Naive B cell (primary cell): ENCODE results near the gene SH3RF2. TPM values are rescaled to one million over a fixed set of nuclear protein-coding genes. Genes with fewer than 3 reads are reported as not detected.
"Not testable (repeated sequence)": the region's sequence is repeated elsewhere in the genome, so short reads cannot be mapped to it uniquely, and the experiment has no call there.

ENCODE experiments used
- ATAC-seq, 2 donors: fragments of 150-1000 bp; cut with Tn5 transposase; 2 replicates each; pipeline ENCODE4 v1.10.0; 2021; ENCODE audit warnings: low read depth in 2 of 2, mild to moderate bottlenecking in 2 of 2, moderate library complexity in 2 of 2
- DNase-seq: peaks from one replicate; pipeline ENCODE4 v3.0.0; 2022
- H3K27ac Mint-ChIP-seq, 6 donors: one replicate each; pipeline ENCODE4 v1.8.0; 2020 to 2022; ENCODE audit warnings: mild to moderate bottlenecking in 6 of 6, mixed read lengths in 6 of 6, moderate library complexity in 5 of 6, inconsistent platforms in 2 of 6
- H3K27me3 Mint-ChIP-seq, 3 donors: one replicate each; pipeline ENCODE4 v1.8.0; 2021 to 2022; ENCODE audit warnings: mixed read lengths in 3 of 3, mild to moderate bottlenecking in 1 of 3
- H3K36me3 Mint-ChIP-seq, 2 donors: one replicate each; pipeline ENCODE4 v1.8.0; 2020 to 2022; ENCODE audit warnings: mixed read lengths in 2 of 2, inconsistent platforms in 1 of 2, mild to moderate bottlenecking in 1 of 2
- H3K4me1 Mint-ChIP-seq, 3 donors: one replicate each; pipeline ENCODE4 v1.8.0; 2020 to 2022; ENCODE audit warnings: mixed read lengths in 3 of 3, inconsistent platforms in 1 of 3, mild to moderate bottlenecking in 1 of 3, moderate library complexity in 1 of 3
- H3K4me3 Mint-ChIP-seq, 8 donors: one replicate each; pipeline ENCODE4 v1.8.0; 2020 to 2022; ENCODE audit warnings: mild to moderate bottlenecking in 8 of 8, mixed read lengths in 8 of 8, moderate library complexity in 8 of 8, inconsistent platforms in 2 of 8
- H3K9me3 Mint-ChIP-seq, 7 donors: one replicate each; pipeline ENCODE4 v1.8.0; 2020 to 2022; ENCODE audit warnings: mixed read lengths in 7 of 7, mild to moderate bottlenecking in 5 of 7, inconsistent platforms in 2 of 7, moderate library complexity in 1 of 7
- polyA plus RNA-seq, 6 donors: library from polyadenylated mRNA; unstranded; fragments of 300-500 nt; fragmentation: Illumina TruSeq; gene quantifications; one replicate each; pipeline ENCODE4 v1.2.3, GENCODE V29; 2021; ENCODE audit warnings: low read depth in 6 of 6

The SH3RF2 gene
- polyA plus RNA-seq, 6 donors from 2014 or later = not detected

- H3K27ac Mint-ChIP-seq, DNase-seq, H3K9me3 Mint-ChIP-seq, ATAC-seq, H3K36me3 Mint-ChIP-seq, H3K4me3 Mint-ChIP-seq, H3K4me1 Mint-ChIP-seq: not testable (repeated sequence)
- peaks cover 4 to 11% (median 7%) of the 10 kb centered on the region in 3 donors for H3K27me3 Mint-ChIP-seq
These were observed 27.6 kb downstream of the SH3RF2 start for GRCh38 chr5:145964008-145964407.

- Mint-ChIP-seq H3K4me1 (no peaks in the 10 kb centered on the region), H3K36me3 (no peaks in the 10 kb centered on the region), H3K4me3 (no peak overlapping the region)
These were observed 29.4 kb downstream of the SH3RF2 start for GRCh38 chr5:145965804-145966203.

GRCh38 chr5:145967296-145967695 is 30.9 kb downstream of the SH3RF2 start:
- no peaks in the 10 kb centered on the region for H3K36me3 Mint-ChIP-seq
- no peak overlapping the region for H3K4me3 Mint-ChIP-seq
- DNase-seq = no peak
- peaks cover 10 to 11% (median 11%) of the 10 kb centered on the region in 3 donors for H3K27me3 Mint-ChIP-seq
- H3K4me1 Mint-ChIP-seq = no peaks in the 10 kb centered on the region
- H3K27ac Mint-ChIP-seq = no peak overlapping the region
- H3K9me3 Mint-ChIP-seq = peaks cover 0 to 7% (median 0%) of the 10 kb centered on the region in 7 donors
- ATAC-seq = no peak

More at GRCh38 chr5:145965804-145966203, 29.4 kb downstream of the SH3RF2 start:
- no peak for DNase-seq
- no peak for ATAC-seq
- peaks cover 0 to 7% (median 0%) of the 10 kb centered on the region in 7 donors for H3K9me3 Mint-ChIP-seq
- no peak overlapping the region for H3K27ac Mint-ChIP-seq
- peaks cover 10 to 11% (median 11%) of the 10 kb centered on the region in 3 donors for H3K27me3 Mint-ChIP-seq

GRCh38 chr5:145968970-145969713 is 32.8 kb downstream of the SH3RF2 start:
- H3K9me3 Mint-ChIP-seq = peaks cover 0 to 13% (median 1%) of the 10 kb centered on the region in 7 donors
- no peak for DNase-seq
- no peaks in the 10 kb centered on the region for H3K4me1 Mint-ChIP-seq
- H3K36me3 Mint-ChIP-seq = no peaks in the 10 kb centered on the region
- no peak overlapping the region for H3K27ac Mint-ChIP-seq
- no peak for ATAC-seq
- peaks cover 11 to 13% (median 11%) of the 10 kb centered on the region in 3 donors for H3K27me3 Mint-ChIP-seq
- no peak overlapping the region for H3K4me3 Mint-ChIP-seq

- H3K36me3 Mint-ChIP-seq = no peaks in the 10 kb centered on the region
- H3K9me3 Mint-ChIP-seq = peaks cover 0 to 18% (median 0%) of the 10 kb centered on the region in 7 donors
- no peak overlapping the region for H3K27ac Mint-ChIP-seq
- H3K4me3 Mint-ChIP-seq = no peak overlapping the region
- DNase-seq (no peak), ATAC-seq (no peak)
- H3K4me1 Mint-ChIP-seq = no peaks in the 10 kb centered on the region
- H3K27me3 Mint-ChIP-seq = peaks cover 11 to 14% (median 11%) of the 10 kb centered on the region in 3 donors
These were observed 33.3 kb downstream of the SH3RF2 start for GRCh38 chr5:145969714-145970092.

- no peak for DNase-seq
- ATAC-seq = no peak
- Mint-ChIP-seq H3K27me3 (peaks cover 6 to 14% (median 10%) of the 10 kb centered on the region in 3 donors), H3K9me3 (peaks cover 0 to 13% (median 0%) of the 10 kb centered on the region in 7 donors), H3K36me3 (no peaks in the 10 kb centered on the region), H3K4me1 (no peaks in the 10 kb centered on the region), H3K27ac (no peak overlapping the region), H3K4me3 (no peak overlapping the region)
These were observed 34.7 kb downstream of the SH3RF2 start for GRCh38 chr5:145971108-145971507.

DNA sequence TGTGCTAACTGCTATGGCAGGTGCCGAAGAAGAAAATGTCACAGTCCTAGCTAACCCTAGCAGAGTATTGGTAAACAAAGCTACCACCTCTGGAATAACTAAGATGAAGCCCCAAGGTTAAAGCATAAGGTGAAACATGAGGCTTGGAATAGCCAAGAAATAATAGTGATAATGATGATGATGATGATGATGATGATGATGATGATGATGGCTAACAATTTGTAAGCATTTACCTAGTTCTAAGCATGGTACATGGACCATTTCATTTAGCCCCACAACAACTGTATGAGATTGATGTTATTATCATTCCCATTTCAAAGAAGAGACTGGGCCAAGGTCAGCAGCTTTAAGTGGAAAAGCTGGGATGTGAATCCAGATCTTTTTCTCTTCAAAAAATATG is 35.3 kb downstream of the SH3RF2 start:
- H3K9me3 Mint-ChIP-seq = peaks cover 0 to 13% (median 0%) of the 10 kb centered on the region in 7 donors
- no peaks in the 10 kb centered on the region for H3K4me1 Mint-ChIP-seq
- H3K27me3 Mint-ChIP-seq = peaks cover 5 to 14% (median 6%) of the 10 kb centered on the region in 3 donors
- DNase-seq (no peak), ATAC-seq (no peak)
- H3K4me3 Mint-ChIP-seq = no peak overlapping the region
- H3K36me3 Mint-ChIP-seq = no peaks in the 10 kb centered on the region
- H3K27ac Mint-ChIP-seq = no peak overlapping the region

DNA sequence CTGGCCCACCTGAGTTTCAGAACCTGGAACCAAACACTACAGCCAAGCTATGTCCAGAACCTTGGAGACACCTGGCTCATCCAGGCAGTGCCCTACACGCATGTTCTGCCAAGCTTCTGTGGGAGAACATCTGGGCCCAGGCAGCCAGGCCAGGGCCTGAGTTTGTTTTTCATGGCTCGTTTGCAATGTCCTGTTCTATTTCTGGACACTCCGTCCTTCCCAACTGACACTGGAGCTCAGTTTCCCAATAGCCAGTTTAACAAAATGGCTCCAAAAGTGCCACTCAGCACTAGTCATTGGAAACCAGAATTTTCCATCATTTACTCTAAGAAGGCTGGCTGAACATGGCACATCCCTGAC is 38.6 kb downstream of the SH3RF2 start:
- peaks cover 0 to 5% (median 5%) of the 10 kb centered on the region in 3 donors for H3K27me3 Mint-ChIP-seq
- no peak for DNase-seq
- H3K36me3 Mint-ChIP-seq = no peaks in the 10 kb centered on the region
- H3K9me3 Mint-ChIP-seq = peaks cover 0 to 10% (median 0%) of the 10 kb centered on the region in 7 donors
- H3K27ac Mint-ChIP-seq = no peak overlapping the region
- H3K4me1 Mint-ChIP-seq = no peaks in the 10 kb centered on the region
- H3K4me3 Mint-ChIP-seq = no peak overlapping the region
- no peak for ATAC-seq

DNA sequence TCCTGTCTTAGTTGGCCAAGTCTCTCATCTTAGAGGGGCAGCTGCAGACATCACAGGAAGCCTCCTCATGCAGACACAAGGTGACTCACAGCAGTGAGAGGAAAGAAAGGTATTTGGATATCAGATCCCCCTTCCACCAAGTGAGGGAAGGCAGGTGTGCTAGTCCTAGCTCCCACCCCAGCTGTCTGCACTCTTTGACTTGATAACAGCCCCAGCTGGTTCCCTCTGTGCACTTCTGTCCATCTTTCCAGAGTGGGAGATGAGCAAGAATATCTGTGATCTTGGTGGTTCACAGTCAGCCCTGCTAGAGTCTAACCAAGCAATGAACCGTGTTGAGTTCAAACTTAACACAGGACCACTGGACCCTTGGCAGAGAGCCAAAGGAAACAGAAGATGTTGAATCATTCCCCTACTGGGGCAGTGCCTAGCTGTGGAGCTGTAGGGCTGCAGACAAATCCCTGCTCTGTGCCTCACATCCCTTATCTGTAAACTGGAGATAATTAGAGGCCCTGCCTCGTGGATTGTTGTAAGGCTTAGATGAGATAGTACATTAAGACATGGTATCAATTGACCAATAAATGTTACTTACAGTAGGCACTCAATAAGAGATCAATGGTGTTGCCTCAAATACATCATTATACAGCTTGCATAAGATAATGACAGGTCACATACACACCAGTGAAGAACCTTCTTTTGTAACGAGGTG is 39.1 kb downstream of the SH3RF2 start:
- ATAC-seq (no peak), DNase-seq (no peak)
- Mint-ChIP-seq H3K9me3 (peaks cover 0 to 10% (median 0%) of the 10 kb centered on the region in 7 donors), H3K27me3 (peaks cover 0 to 5% (median 5%) of the 10 kb centered on the region in 3 donors), H3K4me3 (no peak overlapping the region), H3K4me1 (no peaks in the 10 kb centered on the region), H3K36me3 (no peaks in the 10 kb centered on the region), H3K27ac (no peak overlapping the region)

- H3K4me1 Mint-ChIP-seq = no peaks in the 10 kb centered on the region
- H3K27ac Mint-ChIP-seq = no peak overlapping the region
- DNase-seq = no peak
- H3K27me3 Mint-ChIP-seq = peaks cover 0 to 11% (median 5%) of the 10 kb centered on the region in 3 donors
- peaks cover 0 to 10% (median 0%) of the 10 kb centered on the region in 7 donors for H3K9me3 Mint-ChIP-seq
- H3K36me3 Mint-ChIP-seq = no peaks in the 10 kb centered on the region
- no peak for ATAC-seq
- no peak overlapping the region for H3K4me3 Mint-ChIP-seq
These were observed 40.2 kb downstream of the SH3RF2 start for GRCh38 chr5:145976431-145977155.

- no peaks in the 10 kb centered on the region for H3K36me3 Mint-ChIP-seq
These were observed 41.8 kb downstream of the SH3RF2 start for GRCh38 chr5:145978171-145978570.

DNA sequence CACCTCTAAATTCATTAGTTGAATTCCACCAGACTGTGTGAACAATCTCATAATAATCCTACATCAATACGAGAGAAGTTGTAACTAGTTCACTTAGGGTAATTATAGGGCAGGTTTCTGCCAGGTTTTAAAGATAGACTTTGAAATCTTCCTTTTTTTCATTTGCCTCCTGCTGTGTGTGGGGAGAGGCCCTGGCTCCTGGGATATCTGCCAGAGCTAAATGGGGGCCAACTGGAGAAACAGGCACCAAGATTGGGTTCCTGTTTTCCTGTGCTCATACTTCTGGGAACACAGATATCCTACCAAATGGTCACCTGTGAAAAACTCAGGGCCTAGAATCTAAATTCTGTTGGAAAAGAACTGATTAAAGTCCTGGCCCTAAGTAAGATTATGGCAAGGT is 42.3 kb downstream of the SH3RF2 start:
- no peak for DNase-seq
- H3K27ac Mint-ChIP-seq = no peak overlapping the region
- no peak for ATAC-seq
- H3K9me3 Mint-ChIP-seq = peaks cover 0 to 9% (median 0%) of the 10 kb centered on the region in 7 donors
- H3K4me3 Mint-ChIP-seq = no peak overlapping the region
- H3K4me1 Mint-ChIP-seq = no peaks in the 10 kb centered on the region
- no peaks in the 10 kb centered on the region for H3K36me3 Mint-ChIP-seq
- peaks cover 0 to 12% (median 5%) of the 10 kb centered on the region in 3 donors for H3K27me3 Mint-ChIP-seq

More at GRCh38 chr5:145978171-145978570, 41.8 kb downstream of the SH3RF2 start:
- DNase-seq (no peak), ATAC-seq (no peak)
- H3K4me1 Mint-ChIP-seq = no peaks in the 10 kb centered on the region
- peaks cover 0 to 10% (median 0%) of the 10 kb centered on the region in 7 donors for H3K9me3 Mint-ChIP-seq
- H3K27me3 Mint-ChIP-seq = peaks cover 0 to 12% (median 5%) of the 10 kb centered on the region in 3 donors
- H3K4me3 Mint-ChIP-seq = no peak overlapping the region
- no peak overlapping the region for H3K27ac Mint-ChIP-seq
